ENCODE results near the gene CUEDC1. TPM values are rescaled to one million over a fixed set of nuclear protein-coding genes. Genes with fewer than 3 reads are reported as not detected.
"Not testable (repeated sequence)": the region's sequence is repeated elsewhere in the genome, so short reads cannot be mapped to it uniquely, and the experiment has no call there.

CUEDC1 gene
- total RNA-seq, 1 donor from 2014 or later = 36.9 TPM

- peak; percentile 67 for DNase-seq (ENCODE audit: low spot score)
Measured at GRCh38 chr17:57938061-57938502, 17.1 kb downstream of the CUEDC1 start.

- no peak for DNase-seq (ENCODE audit: low spot score)
Measured at GRCh38 chr17:57937492-57937891, 17.7 kb downstream of the CUEDC1 start.

GRCh38 chr17:57935833-57936807 lies 19.1 kb downstream of the CUEDC1 start:
- DNase-seq (ENCODE audit: low spot score) = no peak

GRCh38 chr17:57931488-57932137 lies 23.6 kb downstream of the CUEDC1 start:
- DNase-seq (ENCODE audit: low spot score) = no peak

GRCh38 chr17:57930239-57930638 lies 25.0 kb downstream of the CUEDC1 start:
- DNase-seq (ENCODE audit: low spot score) = no peak

- no peak for DNase-seq (ENCODE audit: low spot score)
Measured at GRCh38 chr17:57929386-57929785, 25.8 kb downstream of the CUEDC1 start.

- no peak for DNase-seq (ENCODE audit: low spot score)
Measured at GRCh38 chr17:57928928-57929327, 26.3 kb downstream of the CUEDC1 start.

GRCh38 chr17:57927048-57927723 lies 28.0 kb downstream of the CUEDC1 start:
- DNase-seq (ENCODE audit: low spot score) = no peak

- DNase-seq (ENCODE audit: low spot score) = no peak
Measured at GRCh38 chr17:57926723-57927047, 28.5 kb downstream of the CUEDC1 start.

GRCh38 chr17:57925361-57925990 lies 29.7 kb downstream of the CUEDC1 start:
- no peak for DNase-seq (ENCODE audit: low spot score)

GRCh38 chr17:57924677-57925076 lies 30.5 kb downstream of the CUEDC1 start:
- DNase-seq (ENCODE audit: low spot score) = no peak

GRCh38 chr17:57923182-57923872 lies 31.9 kb downstream of the CUEDC1 start:
- DNase-seq (ENCODE audit: low spot score) = no peak

GRCh38 chr17:57922745-57923144 lies 32.5 kb downstream of the CUEDC1 start:
- not testable (repeated sequence) for DNase-seq (ENCODE audit: low spot score)

GRCh38 chr17:57920916-57921703 lies 34.1 kb downstream of the CUEDC1 start:
- DNase-seq (ENCODE audit: low spot score) = no peak

GRCh38 chr17:57919918-57920317 lies 35.3 kb downstream of the CUEDC1 start:
- no peak for DNase-seq (ENCODE audit: low spot score)

- DNase-seq (ENCODE audit: low spot score) = no peak
Measured at GRCh38 chr17:57918017-57918895, 37.0 kb downstream of the CUEDC1 start.

- DNase-seq (ENCODE audit: low spot score) = no peak
Measured at GRCh38 chr17:57916925-57917858, 38.0 kb downstream of the CUEDC1 start.

Data from mucosa of gallbladder (tissue), 1 donor.